Measurements from ENCODE around the gene KDM4F. TPM values are rescaled to one million over a fixed set of nuclear protein-coding genes. Genes with fewer than 3 reads are reported as not detected.

KDM4F gene
- total and polyA plus RNA-seq, 2 of the 8 experiments (the other 6 are each of a cell fraction or from before 2014, with no cell fraction given) = not detected

- no peak for TF ChIP-seq CTBP2 (IDR thresholded peaks at IDR 0.05; ENCODE audit: borderline replicate concordance, insufficient read depth, insufficient read length, low read length)
- no peak for TF ChIP-seq MAX (IDR thresholded peaks at IDR 0.05)
Observed at GRCh38 chr11:95078526-95078925, 29.3 kb downstream of the KDM4F start (continued).
